OCI-LY7 (cell line): ENCODE results near the gene SMTNL1. TPM values are rescaled to one million over a fixed set of nuclear protein-coding genes. Genes with fewer than 3 reads are reported as not detected.

Experiments
- BruUV-seq: library from RNA; stranded (reverse); fragments of 400-500 nt; replicated peaks from 2 replicates; lab custom pipeline; 2021; lab: Mats Ljungman, UMichigan
- CTCF ChIA-PET: fragments of 300-600 bp; sonication (Branson Sonifier 250); formaldehyde crosslinking; loops from one replicate; lab custom pipeline; 2022; ENCODE audit warnings: antibody characterized with exemption; ENCODE audit not compliant: unreplicated experiment; lab: Charles Lee
- POLR2A ChIA-PET: fragments of 300-600 bp; sonication (Branson Sonifier 250); formaldehyde crosslinking; loops from one replicate; lab custom pipeline; 2022; ENCODE audit warnings: antibody characterized with exemption; lab: Charles Lee
- DNase-seq: peaks from one replicate; pipeline ENCODE4 v3.0.0-alpha.2; 2015; ENCODE audit warnings: low spot score
- H2AFZ ChIP-seq: fragments of 200-600 bp; sonication (generic), shearing (Covaris generic); 2 replicates; pipeline ENCODE4 v1.6.1; 2014; ENCODE audit warnings: mild to moderate bottlenecking, antibody characterized with exemption, low read length, moderate library complexity
- H3K27ac ChIP-seq: fragments of 200-600 bp; sonication (generic); 2 replicates; pipeline ENCODE4 v1.5.1; 2014; ENCODE audit warnings: mixed run types, low read depth, mild to moderate bottlenecking, moderate library complexity, low read length, inconsistent platforms; ENCODE audit not compliant: poor library complexity, severe bottlenecking
- H3K36me3 ChIP-seq: fragments of 200-600 bp; sonication (generic); 2 replicates; pipeline ENCODE4 v1.6.1; 2014; ENCODE audit warnings: mild to moderate bottlenecking, antibody characterized with exemption, low read length, moderate library complexity, mixed read lengths; ENCODE audit not compliant: insufficient read depth
- H3K4me1 ChIP-seq: fragments of 200-600 bp; sonication (generic); 2 replicates; pipeline ENCODE4 v1.5.1; 2014; ENCODE audit warnings: mild to moderate bottlenecking, low read length; ENCODE audit not compliant: insufficient read depth, poor library complexity, severe bottlenecking
- H3K4me2 ChIP-seq: fragments of 200-600 bp; sonication (generic); 2 replicates; pipeline ENCODE4 v1.6.1; 2014; ENCODE audit warnings: mild to moderate bottlenecking, low read length
- H3K4me3 ChIP-seq: fragments of 200-600 bp; sonication (generic); 2 replicates; pipeline ENCODE4 v1.5.1; 2014; ENCODE audit warnings: mild to moderate bottlenecking, low read depth, low read length; ENCODE audit not compliant: poor library complexity, severe bottlenecking
- H3K79me2 ChIP-seq: fragments of 200-600 bp; sonication (generic); 2 replicates; pipeline ENCODE4 v1.6.1; 2016; ENCODE audit warnings: low read depth, mild to moderate bottlenecking, low read length, moderate library complexity, mixed read lengths; ENCODE audit not compliant: insufficient read depth
- H3K9me2 ChIP-seq: fragments of 200-600 bp; sonication (generic); 2 replicates; pipeline ENCODE4 v1.6.1; 2016; ENCODE audit warnings: mild to moderate bottlenecking, low read length, mixed read lengths; ENCODE audit not compliant: insufficient read depth
- H3K9me3 ChIP-seq: fragments of 200-600 bp; sonication (generic); 2 replicates; pipeline ENCODE4 v1.6.1; 2014; ENCODE audit warnings: mild to moderate bottlenecking, mixed run types, low read length, mixed read lengths
- H4K20me1 ChIP-seq: fragments of 200-600 bp; sonication (generic); 2 replicates; pipeline ENCODE4 v1.6.1; 2014; ENCODE audit warnings: mild to moderate bottlenecking, antibody characterized with exemption, low read length, moderate library complexity, mixed read lengths; ENCODE audit not compliant: insufficient read depth
- EZH2phosphoT487 ChIP-seq: fragments of 200-600 bp; sonication (generic); IDR thresholded peaks from 2 replicates; pipeline ENCODE4 v1.6.1; 2018; ENCODE audit warnings: low read depth, borderline replicate concordance, mild to moderate bottlenecking, mixed run types, antibody characterized with exemption, low read length, moderate library complexity, mixed read lengths
- intact Hi-C: fragments of 100-400 bp; cut with micrococcal nuclease; formaldehyde crosslinking; loops from one replicate; pipeline ENCODE4 v1.10.0; 2022; ENCODE audit not compliant: unreplicated experiment
- total RNA-seq, 2 experiments: library from RNA; depleted of rRNA in 1 of 2; stranded (reverse); fragments of >200 nt in 1 of 2; shearing (Covaris generic) in 1 of 2; gene quantifications; 2 replicates each; pipeline ENCODE4 v1.2.3, GENCODE V29; 2014 to 2022
- TF ChIP-seq, protein P1 (sequence below): fragments of 200-600 bp; sonication (generic); conservative IDR thresholded peaks from 2 replicates; pipeline ENCODE4 v1.5.1; 2014; ENCODE audit warnings: mild to moderate bottlenecking, antibody characterized with exemption, low read length, moderate library complexity, mixed read lengths

Gene SMTNL1
- total RNA-seq, 2 experiments from 2014 or later: not detected

DNA sequence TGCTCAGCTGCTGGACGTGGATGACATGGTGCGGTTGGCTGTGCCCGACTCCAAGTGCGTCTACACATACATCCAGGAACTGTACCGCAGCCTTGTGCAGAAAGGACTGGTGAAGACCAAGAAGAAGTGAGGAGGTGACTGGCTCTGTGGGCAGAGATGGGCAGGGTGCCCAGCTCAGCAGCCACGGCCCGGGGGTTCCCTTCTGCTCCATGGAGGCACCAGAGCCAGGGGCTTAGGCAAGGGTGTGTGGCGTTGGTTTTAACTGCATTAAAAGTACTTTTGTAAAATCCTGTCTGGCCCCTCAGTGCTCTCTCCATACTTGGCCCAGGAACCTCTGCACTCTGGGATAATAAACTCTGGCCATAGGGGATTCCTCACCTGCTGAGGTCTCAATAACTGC, 12.6 kb downstream of the SMTNL1 start:
- Histone ChIP-seq H3K4me2 (no peak overlapping the region), H2AFZ (no peak overlapping the region), H3K27ac (no peak overlapping the region), H3K36me3 (peaks cover 43% of the 10 kb centered on the region), H3K4me1 (peaks cover 9% of the 10 kb centered on the region), H3K9me2 (no peaks in the 10 kb centered on the region), H4K20me1 (no peaks in the 10 kb centered on the region), H3K9me3 (no peaks in the 10 kb centered on the region), H3K4me3 (no peak overlapping the region), H3K79me2 (no peaks in the 10 kb centered on the region)
- no TSS peak for BruUV-seq
- intact Hi-C loops: no loop called here
- DNase-seq: no peak
- POLR2A ChIA-PET: no interaction called here
- CTCF ChIA-PET: no interaction called here
- TF ChIP-seq EZH2phosphoT487: no peak
- TF ChIP-seq, protein P1, sequence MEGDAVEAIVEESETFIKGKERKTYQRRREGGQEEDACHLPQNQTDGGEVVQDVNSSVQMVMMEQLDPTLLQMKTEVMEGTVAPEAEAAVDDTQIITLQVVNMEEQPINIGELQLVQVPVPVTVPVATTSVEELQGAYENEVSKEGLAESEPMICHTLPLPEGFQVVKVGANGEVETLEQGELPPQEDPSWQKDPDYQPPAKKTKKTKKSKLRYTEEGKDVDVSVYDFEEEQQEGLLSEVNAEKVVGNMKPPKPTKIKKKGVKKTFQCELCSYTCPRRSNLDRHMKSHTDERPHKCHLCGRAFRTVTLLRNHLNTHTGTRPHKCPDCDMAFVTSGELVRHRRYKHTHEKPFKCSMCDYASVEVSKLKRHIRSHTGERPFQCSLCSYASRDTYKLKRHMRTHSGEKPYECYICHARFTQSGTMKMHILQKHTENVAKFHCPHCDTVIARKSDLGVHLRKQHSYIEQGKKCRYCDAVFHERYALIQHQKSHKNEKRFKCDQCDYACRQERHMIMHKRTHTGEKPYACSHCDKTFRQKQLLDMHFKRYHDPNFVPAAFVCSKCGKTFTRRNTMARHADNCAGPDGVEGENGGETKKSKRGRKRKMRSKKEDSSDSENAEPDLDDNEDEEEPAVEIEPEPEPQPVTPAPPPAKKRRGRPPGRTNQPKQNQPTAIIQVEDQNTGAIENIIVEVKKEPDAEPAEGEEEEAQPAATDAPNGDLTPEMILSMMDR: no peak

DNA sequence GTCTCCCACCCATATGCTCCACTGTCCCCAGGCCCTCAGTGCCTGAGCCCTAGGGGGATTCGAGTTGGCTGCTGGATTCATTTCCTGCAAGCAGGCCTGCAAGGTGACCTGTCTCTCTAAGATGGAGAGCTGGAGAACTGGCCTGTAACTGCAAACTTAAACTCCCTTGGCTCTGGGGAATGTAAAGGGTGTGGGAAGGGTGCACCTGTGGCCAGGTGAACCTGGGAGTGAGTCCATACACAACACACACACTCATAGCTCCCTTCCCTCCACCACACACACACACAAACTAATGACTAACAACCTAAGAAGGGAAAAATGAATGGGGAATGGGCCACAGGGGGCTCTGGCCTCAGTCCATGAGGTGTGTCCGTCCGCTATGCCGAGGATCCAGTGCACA, 14.5 kb downstream of the SMTNL1 start:
- BruUV-seq: TSS peak; percentile 81
- no peak for DNase-seq
- no peaks in the 10 kb centered on the region for H3K9me3 ChIP-seq
- no peaks in the 10 kb centered on the region for H3K79me2 ChIP-seq
- H3K4me2 ChIP-seq: no peak overlapping the region
- H4K20me1 ChIP-seq: no peaks in the 10 kb centered on the region
- CTCF ChIA-PET: no interaction called here
- H3K27ac ChIP-seq: no peak overlapping the region
- H3K9me2 ChIP-seq: no peaks in the 10 kb centered on the region
- POLR2A ChIA-PET: interaction anchor here (0.6 kb wide), 1 partner anchor 21 kb away, joined by 3 read pairs; no protein-coding TSS in a partner anchor
- no peak overlapping the region for H3K4me3 ChIP-seq
- peaks cover 57% of the 10 kb centered on the region for H3K36me3 ChIP-seq
- no peak overlapping the region for H2AFZ ChIP-seq
- no peak for TF ChIP-seq EZH2phosphoT487
- TF ChIP-seq, protein P1: no peak
- intact Hi-C loops: no loop called here
- peaks cover 15% of the 10 kb centered on the region for H3K4me1 ChIP-seq

DNA sequence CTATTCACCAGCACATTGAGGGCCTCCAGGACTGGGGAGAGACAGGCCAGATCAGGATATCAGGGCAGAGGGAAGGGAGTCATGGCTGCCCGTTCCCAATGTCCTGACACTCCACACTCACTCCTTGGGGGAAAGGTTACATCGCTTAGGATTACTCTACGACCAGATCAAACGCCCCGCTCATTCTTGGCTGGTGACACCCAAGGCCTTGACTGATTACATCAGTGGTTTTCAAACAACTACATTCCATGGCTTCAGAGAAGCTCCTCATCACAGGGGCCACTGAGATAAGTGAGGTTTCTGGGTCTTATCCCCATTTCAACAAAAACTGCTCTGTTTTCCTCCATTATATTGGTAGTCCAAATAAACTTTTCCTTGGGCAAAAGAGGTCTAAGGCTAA, 15.1 kb downstream of the SMTNL1 start:
- no TSS peak for BruUV-seq
- Histone ChIP-seq H3K36me3 (peaks cover 58% of the 10 kb centered on the region), H3K27ac (no peak overlapping the region), H3K4me3 (no peak overlapping the region), H3K9me3 (no peaks in the 10 kb centered on the region), H3K9me2 (no peaks in the 10 kb centered on the region), H2AFZ (no peak overlapping the region), H3K79me2 (no peaks in the 10 kb centered on the region), H4K20me1 (no peaks in the 10 kb centered on the region), H3K4me2 (no peak overlapping the region), H3K4me1 (peaks cover 14% of the 10 kb centered on the region)
- CTCF ChIA-PET: no interaction called here
- TF ChIP-seq, protein P1: no peak
- TF ChIP-seq EZH2phosphoT487: no peak
- no peak for DNase-seq
- intact Hi-C loops: no loop called here
- POLR2A ChIA-PET: no interaction called here
